ENCODE data around the gene AHI1. TPM values are rescaled to one million over a fixed set of nuclear protein-coding genes. Genes with fewer than 3 reads are reported as not detected.

AHI1 gene
- total RNA-seq, 1 donor from 2014 or later = 23.2 TPM

DNA sequence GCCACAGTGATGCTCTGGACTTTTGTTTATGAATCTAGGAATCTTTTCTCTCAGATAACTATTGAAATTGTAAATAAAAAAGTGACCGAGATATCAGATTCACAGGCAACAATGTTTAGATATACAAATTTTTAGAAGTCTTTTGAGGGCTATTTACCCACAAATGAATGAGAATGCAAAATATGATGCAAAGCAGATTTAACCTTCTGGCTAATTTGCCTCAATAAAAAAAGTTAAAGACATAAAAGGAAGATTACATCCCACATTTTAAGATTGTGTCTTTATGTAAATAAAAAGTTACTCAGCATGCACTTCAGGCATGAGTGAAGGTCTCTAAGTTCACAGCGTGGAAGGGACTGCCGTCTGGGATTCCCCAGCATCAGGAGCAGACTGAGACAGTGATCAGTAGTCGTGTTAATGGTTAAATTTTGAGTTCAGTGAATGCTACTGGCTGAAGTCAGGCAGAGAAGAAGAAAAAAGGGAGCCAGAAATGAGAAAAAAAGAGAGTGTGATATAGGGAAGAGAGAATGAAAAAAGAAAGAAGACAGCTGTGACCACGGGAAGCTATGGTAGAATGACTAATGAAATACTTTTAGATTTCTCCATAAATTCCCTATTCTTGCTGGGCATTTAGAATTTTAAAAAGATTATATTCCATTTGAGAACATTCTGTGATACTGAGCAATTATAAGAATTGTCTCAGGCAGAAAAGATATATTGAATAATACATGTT is 222.8 kb downstream of the AHI1 start:
- no peak overlapping the region for H3K27ac Mint-ChIP-seq
- peaks cover 13% of the 10 kb centered on the region for H3K4me1 Mint-ChIP-seq (ENCODE audit: unreplicated experiment)
- no peaks in the 10 kb centered on the region for H3K27me3 Mint-ChIP-seq
- DNase-seq (ENCODE audit: extremely low spot score, unreplicated experiment) = no peak
- no peaks in the 10 kb centered on the region for H3K36me3 Mint-ChIP-seq
- TF ChIP-seq, protein P1, sequence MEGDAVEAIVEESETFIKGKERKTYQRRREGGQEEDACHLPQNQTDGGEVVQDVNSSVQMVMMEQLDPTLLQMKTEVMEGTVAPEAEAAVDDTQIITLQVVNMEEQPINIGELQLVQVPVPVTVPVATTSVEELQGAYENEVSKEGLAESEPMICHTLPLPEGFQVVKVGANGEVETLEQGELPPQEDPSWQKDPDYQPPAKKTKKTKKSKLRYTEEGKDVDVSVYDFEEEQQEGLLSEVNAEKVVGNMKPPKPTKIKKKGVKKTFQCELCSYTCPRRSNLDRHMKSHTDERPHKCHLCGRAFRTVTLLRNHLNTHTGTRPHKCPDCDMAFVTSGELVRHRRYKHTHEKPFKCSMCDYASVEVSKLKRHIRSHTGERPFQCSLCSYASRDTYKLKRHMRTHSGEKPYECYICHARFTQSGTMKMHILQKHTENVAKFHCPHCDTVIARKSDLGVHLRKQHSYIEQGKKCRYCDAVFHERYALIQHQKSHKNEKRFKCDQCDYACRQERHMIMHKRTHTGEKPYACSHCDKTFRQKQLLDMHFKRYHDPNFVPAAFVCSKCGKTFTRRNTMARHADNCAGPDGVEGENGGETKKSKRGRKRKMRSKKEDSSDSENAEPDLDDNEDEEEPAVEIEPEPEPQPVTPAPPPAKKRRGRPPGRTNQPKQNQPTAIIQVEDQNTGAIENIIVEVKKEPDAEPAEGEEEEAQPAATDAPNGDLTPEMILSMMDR (conservative IDR thresholded peaks at IDR 0.05) = no peak
- H3K4me3 Mint-ChIP-seq = no peak overlapping the region
- no peaks in the 10 kb centered on the region for H3K9me3 Mint-ChIP-seq

DNA sequence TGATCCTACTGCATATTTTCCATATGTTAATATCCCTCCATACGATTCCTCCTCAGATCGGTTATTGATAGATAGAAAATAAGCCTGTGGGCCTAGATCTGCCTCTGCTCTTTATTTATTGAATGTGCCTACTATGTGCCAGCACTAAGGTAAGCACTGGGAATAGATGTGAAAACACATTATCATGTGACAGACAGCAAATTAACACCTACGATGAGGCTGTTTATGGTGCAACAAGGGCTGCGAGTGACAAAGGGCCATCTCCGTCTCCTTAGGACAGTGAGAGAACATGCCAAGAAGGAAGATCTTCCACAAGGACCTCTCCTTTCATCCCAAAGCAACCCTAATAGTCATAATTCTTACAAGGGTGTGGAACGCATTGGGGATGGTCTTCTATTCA is 225.9 kb downstream of the AHI1 start:
- Mint-ChIP-seq H3K4me3 (no peak overlapping the region), H3K36me3 (no peaks in the 10 kb centered on the region), H3K4me1 (ENCODE audit: unreplicated experiment) (peaks cover 13% of the 10 kb centered on the region), H3K27me3 (no peaks in the 10 kb centered on the region), H3K9me3 (no peaks in the 10 kb centered on the region), H3K27ac (peak overlapping the region; percentile 87)
- DNase-seq (ENCODE audit: extremely low spot score, unreplicated experiment) = no peak
- TF ChIP-seq, protein P1 (conservative IDR thresholded peaks at IDR 0.05) = no peak

DNA sequence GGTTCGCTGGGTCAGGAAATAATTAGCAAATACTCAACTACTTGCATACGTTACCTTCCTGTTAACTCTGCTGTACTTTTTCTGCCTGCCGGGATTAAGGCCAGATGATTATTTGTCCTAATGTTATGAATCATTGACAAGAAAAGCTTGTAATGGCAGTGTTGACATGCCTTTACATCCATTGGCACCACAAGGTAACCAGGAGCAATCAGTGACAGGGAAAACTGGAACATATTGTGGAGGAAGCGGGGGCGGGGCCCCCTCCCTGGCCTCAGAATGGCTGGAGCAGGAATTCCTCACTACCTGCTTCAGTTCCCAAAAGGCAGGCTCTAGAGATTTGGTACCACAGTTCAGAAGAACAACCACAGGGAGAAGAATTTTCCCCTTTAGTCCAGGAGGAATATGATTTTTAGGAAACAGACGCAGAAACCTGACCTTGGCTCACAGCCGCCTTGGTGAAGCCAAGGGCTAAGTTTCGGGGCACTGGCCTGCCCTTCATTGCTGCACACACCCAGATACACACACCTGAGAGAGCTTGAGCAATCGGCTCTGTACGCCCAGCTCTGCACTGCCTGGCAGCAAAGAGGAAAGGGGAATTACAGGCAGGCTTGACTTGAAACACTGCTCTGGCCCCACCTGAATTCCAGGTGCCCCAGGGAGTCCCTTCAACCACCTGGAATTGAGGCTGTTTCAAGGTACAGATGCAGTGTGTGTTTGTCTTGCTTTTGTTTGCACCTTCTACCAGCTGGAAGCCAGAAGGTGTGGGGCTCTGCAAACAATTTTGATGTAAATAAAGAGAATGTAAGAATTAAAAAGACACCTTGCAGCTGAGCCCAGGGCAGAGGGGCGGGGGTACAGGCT is 226.6 kb downstream of the AHI1 start:
- H3K36me3 Mint-ChIP-seq = no peaks in the 10 kb centered on the region
- no peak for DNase-seq (ENCODE audit: extremely low spot score, unreplicated experiment)
- H3K27ac Mint-ChIP-seq = peak overlapping the region; percentile 87
- H3K4me1 Mint-ChIP-seq (ENCODE audit: unreplicated experiment) = peaks cover 13% of the 10 kb centered on the region
- TF ChIP-seq, protein P1 (conservative IDR thresholded peaks at IDR 0.05) = no peak
- H3K4me3 Mint-ChIP-seq = peak overlapping the region; percentile 50
- no peaks in the 10 kb centered on the region for H3K9me3 Mint-ChIP-seq
- H3K27me3 Mint-ChIP-seq = no peaks in the 10 kb centered on the region

DNA sequence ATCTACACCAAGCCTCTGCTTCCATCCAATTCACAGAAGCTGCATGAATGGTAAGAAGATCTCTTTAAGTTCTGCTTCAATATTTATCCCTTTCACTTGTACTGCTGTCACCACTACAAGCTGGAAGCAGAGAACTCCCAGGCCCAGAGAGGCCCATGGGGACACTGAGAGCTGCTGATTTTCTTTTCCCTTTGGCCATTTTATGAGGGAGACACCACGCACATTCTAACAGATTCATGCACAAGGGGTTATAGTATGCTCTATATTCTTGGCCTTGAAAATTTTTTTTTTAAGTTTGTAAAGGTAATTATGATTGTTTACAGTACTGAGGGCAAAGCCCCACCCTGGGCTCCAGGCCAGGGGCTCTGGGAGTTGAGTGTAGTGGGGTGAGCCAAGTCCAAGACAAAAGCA is 228.1 kb downstream of the AHI1 start:
- TF ChIP-seq, protein P1 (conservative IDR thresholded peaks at IDR 0.05) = no peak
- Mint-ChIP-seq H3K4me3 (no peak overlapping the region), H3K27me3 (no peaks in the 10 kb centered on the region), H3K27ac (peak overlapping the region; percentile 41), H3K4me1 (ENCODE audit: unreplicated experiment) (peaks cover 13% of the 10 kb centered on the region), H3K9me3 (no peaks in the 10 kb centered on the region), H3K36me3 (no peaks in the 10 kb centered on the region)
- no peak for DNase-seq (ENCODE audit: extremely low spot score, unreplicated experiment)

DNA sequence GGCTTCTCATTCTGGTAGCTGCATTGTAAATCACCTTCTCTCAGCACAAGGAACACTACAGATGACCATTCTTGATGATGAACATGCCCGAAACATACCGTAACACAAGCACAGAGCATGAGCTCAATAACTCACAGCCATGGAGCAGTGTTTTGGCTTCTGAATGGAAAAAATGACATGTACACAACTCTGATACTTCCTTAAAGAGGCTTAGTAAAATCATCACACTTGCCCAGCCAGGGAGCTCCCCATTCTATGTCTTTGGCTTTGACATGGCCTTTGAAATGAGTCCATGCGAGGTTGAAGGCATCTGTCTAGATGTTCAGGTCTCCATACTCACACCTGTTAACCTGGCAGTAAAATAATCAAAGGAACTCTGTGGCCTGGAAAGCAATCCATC is 228.8 kb downstream of the AHI1 start:
- Mint-ChIP-seq H3K36me3 (no peaks in the 10 kb centered on the region), H3K4me1 (ENCODE audit: unreplicated experiment) (peaks cover 13% of the 10 kb centered on the region), H3K9me3 (no peaks in the 10 kb centered on the region), H3K4me3 (no peak overlapping the region), H3K27ac (no peak overlapping the region), H3K27me3 (no peaks in the 10 kb centered on the region)
- DNase-seq (ENCODE audit: extremely low spot score, unreplicated experiment) = no peak
- TF ChIP-seq, protein P1 (conservative IDR thresholded peaks at IDR 0.05) = no peak
